ENCODE data around the gene CYP26A1.

Gene CYP26A1

GRCh38 chr10:93062514-93063143, 11.1 kb upstream of the CYP26A1 start:
- H2AFZ ChIP-seq (ENCODE audit: low read length): no peak overlapping the region
- no peaks in the 10 kb centered on the region for H3K27me3 ChIP-seq (ENCODE audit: insufficient read depth, low read length, poor library complexity, severe bottlenecking)
- TF ChIP-seq, protein P1, sequence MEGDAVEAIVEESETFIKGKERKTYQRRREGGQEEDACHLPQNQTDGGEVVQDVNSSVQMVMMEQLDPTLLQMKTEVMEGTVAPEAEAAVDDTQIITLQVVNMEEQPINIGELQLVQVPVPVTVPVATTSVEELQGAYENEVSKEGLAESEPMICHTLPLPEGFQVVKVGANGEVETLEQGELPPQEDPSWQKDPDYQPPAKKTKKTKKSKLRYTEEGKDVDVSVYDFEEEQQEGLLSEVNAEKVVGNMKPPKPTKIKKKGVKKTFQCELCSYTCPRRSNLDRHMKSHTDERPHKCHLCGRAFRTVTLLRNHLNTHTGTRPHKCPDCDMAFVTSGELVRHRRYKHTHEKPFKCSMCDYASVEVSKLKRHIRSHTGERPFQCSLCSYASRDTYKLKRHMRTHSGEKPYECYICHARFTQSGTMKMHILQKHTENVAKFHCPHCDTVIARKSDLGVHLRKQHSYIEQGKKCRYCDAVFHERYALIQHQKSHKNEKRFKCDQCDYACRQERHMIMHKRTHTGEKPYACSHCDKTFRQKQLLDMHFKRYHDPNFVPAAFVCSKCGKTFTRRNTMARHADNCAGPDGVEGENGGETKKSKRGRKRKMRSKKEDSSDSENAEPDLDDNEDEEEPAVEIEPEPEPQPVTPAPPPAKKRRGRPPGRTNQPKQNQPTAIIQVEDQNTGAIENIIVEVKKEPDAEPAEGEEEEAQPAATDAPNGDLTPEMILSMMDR (conservative IDR thresholded peaks at IDR 0.05; ENCODE audit: low read length): no peak
- no peak for TF ChIP-seq EZH2phosphoT487 (IDR thresholded peaks at IDR 0.05; ENCODE audit: borderline replicate concordance)
- H3K9me2 ChIP-seq (replicated peaks; ENCODE audit: low read depth, low read length): no peaks in the 10 kb centered on the region
- no peaks in the 10 kb centered on the region for H3F3A ChIP-seq (ENCODE audit: low read depth)
- H3K4me1 ChIP-seq (ENCODE audit: insufficient read depth, low read length, poor library complexity, severe bottlenecking): no peaks in the 10 kb centered on the region
- no peaks in the 10 kb centered on the region for H4K20me1 ChIP-seq (ENCODE audit: insufficient read depth, low read length, poor library complexity, severe bottlenecking)
- H3K4me3 ChIP-seq (ENCODE audit: low read length, poor library complexity, severe bottlenecking): no peak overlapping the region
- H3K79me2 ChIP-seq (ENCODE audit: insufficient read depth, low read length): no peaks in the 10 kb centered on the region
- H3K9me3 ChIP-seq (ENCODE audit: insufficient read depth, low read depth, low read length): no peaks in the 10 kb centered on the region
- no peak overlapping the region for H3K4me2 ChIP-seq (ENCODE audit: low read depth, low read length, poor library complexity, severe bottlenecking)
- no peak overlapping the region for H3K9ac ChIP-seq (ENCODE audit: low read depth, low read length, poor library complexity, severe bottlenecking)
- peaks cover 4% of the 10 kb centered on the region; the same call in 1 of the 2 replicates for H3K36me3 ChIP-seq (ENCODE audit: insufficient read depth, low read length)

- H2AFZ ChIP-seq (ENCODE audit: low read length): no peak overlapping the region
- H3K4me1 ChIP-seq (ENCODE audit: insufficient read depth, low read length, poor library complexity, severe bottlenecking): no peaks in the 10 kb centered on the region
- no peaks in the 10 kb centered on the region for H3K27me3 ChIP-seq (ENCODE audit: insufficient read depth, low read length, poor library complexity, severe bottlenecking)
- no peaks in the 10 kb centered on the region for H3K79me2 ChIP-seq (ENCODE audit: insufficient read depth, low read length)
- H3K9ac ChIP-seq (ENCODE audit: low read depth, low read length, poor library complexity, severe bottlenecking): no peak overlapping the region
- no peak for TF ChIP-seq EZH2phosphoT487 (IDR thresholded peaks at IDR 0.05; ENCODE audit: borderline replicate concordance)
- TF ChIP-seq, protein P1 (conservative IDR thresholded peaks at IDR 0.05; ENCODE audit: low read length): no peak
- no peak overlapping the region for H3K4me2 ChIP-seq (ENCODE audit: low read depth, low read length, poor library complexity, severe bottlenecking)
- H3K36me3 ChIP-seq (ENCODE audit: insufficient read depth, low read length): peaks cover 4% of the 10 kb centered on the region; the same call in 1 of the 2 replicates
- no peaks in the 10 kb centered on the region for H4K20me1 ChIP-seq (ENCODE audit: insufficient read depth, low read length, poor library complexity, severe bottlenecking)
- H3F3A ChIP-seq (ENCODE audit: low read depth): no peaks in the 10 kb centered on the region
- no peak overlapping the region for H3K4me3 ChIP-seq (ENCODE audit: low read length, poor library complexity, severe bottlenecking)
- H3K9me3 ChIP-seq (ENCODE audit: insufficient read depth, low read depth, low read length): no peaks in the 10 kb centered on the region
- no peaks in the 10 kb centered on the region for H3K9me2 ChIP-seq (replicated peaks; ENCODE audit: low read depth, low read length)
Measured at GRCh38 chr10:93063144-93063976, 10.3 kb upstream of the CYP26A1 start.

GRCh38 chr10:93063977-93064660, 9.6 kb upstream of the CYP26A1 start:
- Histone ChIP-seq H3F3A (ENCODE audit: low read depth) (no peaks in the 10 kb centered on the region), H3K4me3 (ENCODE audit: low read length, poor library complexity, severe bottlenecking) (no peak overlapping the region), H3K4me2 (ENCODE audit: low read depth, low read length, poor library complexity, severe bottlenecking) (no peak overlapping the region), H3K27me3 (ENCODE audit: insufficient read depth, low read length, poor library complexity, severe bottlenecking) (no peaks in the 10 kb centered on the region), H4K20me1 (ENCODE audit: insufficient read depth, low read length, poor library complexity, severe bottlenecking) (no peaks in the 10 kb centered on the region), H3K79me2 (ENCODE audit: insufficient read depth, low read length) (no peaks in the 10 kb centered on the region), H3K9me2 (replicated peaks; ENCODE audit: low read depth, low read length) (no peaks in the 10 kb centered on the region), H3K4me1 (ENCODE audit: insufficient read depth, low read length, poor library complexity, severe bottlenecking) (no peaks in the 10 kb centered on the region), H3K36me3 (ENCODE audit: insufficient read depth, low read length) (peaks cover 4% of the 10 kb centered on the region; the same call in 1 of the 2 replicates), H3K9me3 (ENCODE audit: insufficient read depth, low read depth, low read length) (no peaks in the 10 kb centered on the region), H3K9ac (ENCODE audit: low read depth, low read length, poor library complexity, severe bottlenecking) (no peak overlapping the region), H2AFZ (ENCODE audit: low read length) (no peak overlapping the region)
- TF ChIP-seq, protein P1 (conservative IDR thresholded peaks at IDR 0.05; ENCODE audit: low read length): no peak
- no peak for TF ChIP-seq EZH2phosphoT487 (IDR thresholded peaks at IDR 0.05; ENCODE audit: borderline replicate concordance)

Data from Loucy (cell line).